Measurements from ENCODE around the gene PLCB4. TPM values are rescaled to one million over a fixed set of nuclear protein-coding genes. Genes with fewer than 3 reads are reported as not detected.

The PLCB4 gene
- total and polyA plus RNA-seq, 3 experiments from 2014 or later, result not detected

- H3K4me1 ChIP-seq (ENCODE audit: insufficient read depth, low read length), result no peaks in the 10 kb centered on the region
- ChIA-PET CTCF (no interaction called here), POLR2A (no interaction called here)
- Mint-ChIP-seq H3K4me1 (no peaks in the 10 kb centered on the region), H3K27me3 (peaks cover 0 to 3% of the 10 kb centered on the region in 2 donors), H3K4me3 (no peak overlapping the region), H3K9me3 (peaks cover 0 to 3% (median 0%) of the 10 kb centered on the region in 5 donors), H3K27ac (no peak overlapping the region), H3K36me3 (no peaks in the 10 kb centered on the region)
- H3K4me3 ChIP-seq (ENCODE audit: low read length), result no peak overlapping the region
- DNase-seq, result no peak
- H3K27ac ChIP-seq (ENCODE audit: low read depth, low read length), result no peak overlapping the region
- no peaks in the 10 kb centered on the region for H3K27me3 ChIP-seq (ENCODE audit: insufficient read depth, low read length, poor library complexity, severe bottlenecking)
- no peaks in the 10 kb centered on the region for H3K36me3 ChIP-seq (ENCODE audit: insufficient read depth, low read length)
- H3K9me3 ChIP-seq (ENCODE audit: low read length), result no peaks in the 10 kb centered on the region
These were observed 355.7 kb downstream of the PLCB4 start for GRCh38 chr20:9424551-9424950.

GRCh38 chr20:9427430-9428291, 358.8 kb downstream of the PLCB4 start:
- DNase-seq, result no peak
- Histone ChIP-seq H3K4me1 (ENCODE audit: insufficient read depth, low read length) (no peaks in the 10 kb centered on the region), H3K27ac (ENCODE audit: low read depth, low read length) (no peak overlapping the region), H3K9me3 (ENCODE audit: low read length) (no peaks in the 10 kb centered on the region), H3K27me3 (ENCODE audit: insufficient read depth, low read length, poor library complexity, severe bottlenecking) (no peaks in the 10 kb centered on the region), H3K4me3 (ENCODE audit: low read length) (no peak overlapping the region), H3K36me3 (ENCODE audit: insufficient read depth, low read length) (no peaks in the 10 kb centered on the region)
- CTCF ChIA-PET, result no interaction called here
- peaks cover 0 to 3% (median 0%) of the 10 kb centered on the region in 5 donors for H3K9me3 Mint-ChIP-seq
- H3K4me3 Mint-ChIP-seq, result no peak overlapping the region
- POLR2A ChIA-PET, result no interaction called here
- H3K27me3 Mint-ChIP-seq, result peaks cover 0 to 3% of the 10 kb centered on the region in 2 donors
- H3K27ac Mint-ChIP-seq, result no peak overlapping the region
- H3K36me3 Mint-ChIP-seq, result no peaks in the 10 kb centered on the region
- H3K4me1 Mint-ChIP-seq, result no peaks in the 10 kb centered on the region

DNA sequence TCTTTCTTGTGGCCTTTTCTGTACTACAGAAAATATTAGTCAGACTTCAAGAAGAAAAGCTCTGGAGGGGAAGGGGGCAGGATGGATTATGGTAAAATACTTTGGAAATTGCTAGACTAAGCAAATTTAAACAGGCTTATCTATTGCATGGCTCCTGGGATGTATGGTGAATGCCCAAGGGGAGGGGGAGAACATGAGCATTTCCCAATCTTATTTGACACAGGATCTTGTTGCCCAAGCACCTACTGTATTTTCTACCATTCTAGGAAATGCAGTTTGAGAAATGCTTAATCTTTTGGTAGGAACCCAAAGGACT, 359.4 kb downstream of the PLCB4 start:
- no peak for DNase-seq
- H3K9me3 Mint-ChIP-seq, result peaks cover 0 to 3% (median 0%) of the 10 kb centered on the region in 5 donors
- H3K27ac Mint-ChIP-seq, result no peak overlapping the region
- no peaks in the 10 kb centered on the region for H3K4me1 ChIP-seq (ENCODE audit: insufficient read depth, low read length)
- no peaks in the 10 kb centered on the region for H3K36me3 ChIP-seq (ENCODE audit: insufficient read depth, low read length)
- CTCF ChIA-PET, result no interaction called here
- no peaks in the 10 kb centered on the region for H3K36me3 Mint-ChIP-seq
- H3K4me3 ChIP-seq (ENCODE audit: low read length), result no peak overlapping the region
- POLR2A ChIA-PET, result no interaction called here
- H3K9me3 ChIP-seq (ENCODE audit: low read length), result no peaks in the 10 kb centered on the region
- no peak overlapping the region for H3K4me3 Mint-ChIP-seq
- no peaks in the 10 kb centered on the region for H3K4me1 Mint-ChIP-seq
- H3K27ac ChIP-seq (ENCODE audit: low read depth, low read length), result no peak overlapping the region
- H3K27me3 Mint-ChIP-seq, result peaks cover 0 to 3% of the 10 kb centered on the region in 2 donors
- H3K27me3 ChIP-seq (ENCODE audit: insufficient read depth, low read length, poor library complexity, severe bottlenecking), result no peaks in the 10 kb centered on the region

- no peak for DNase-seq
- Mint-ChIP-seq H3K36me3 (no peaks in the 10 kb centered on the region), H3K4me3 (no peak overlapping the region), H3K4me1 (no peaks in the 10 kb centered on the region), H3K9me3 (peaks cover 5 to 13% (median 8%) of the 10 kb centered on the region in 5 donors), H3K27ac (no peak overlapping the region), H3K27me3 (no peaks in the 10 kb centered on the region)
- Histone ChIP-seq H3K4me3 (ENCODE audit: low read length) (no peak overlapping the region), H3K36me3 (ENCODE audit: insufficient read depth, low read length) (no peaks in the 10 kb centered on the region), H3K27ac (ENCODE audit: low read depth, low read length) (no peak overlapping the region), H3K9me3 (ENCODE audit: low read length) (no peaks in the 10 kb centered on the region), H3K27me3 (ENCODE audit: insufficient read depth, low read length, poor library complexity, severe bottlenecking) (no peaks in the 10 kb centered on the region), H3K4me1 (ENCODE audit: insufficient read depth, low read length) (no peaks in the 10 kb centered on the region)
- ChIA-PET POLR2A (no interaction called here), CTCF (no interaction called here)
These were observed 370.9 kb downstream of the PLCB4 start for GRCh38 chr20:9439806-9440205.

- no peaks in the 10 kb centered on the region for H3K36me3 Mint-ChIP-seq
- no peaks in the 10 kb centered on the region for H3K27me3 ChIP-seq (ENCODE audit: insufficient read depth, low read length, poor library complexity, severe bottlenecking)
- H3K4me1 Mint-ChIP-seq, result no peaks in the 10 kb centered on the region
- no peak overlapping the region for H3K27ac Mint-ChIP-seq
- CTCF ChIA-PET, result no interaction called here
- H3K27ac ChIP-seq (ENCODE audit: low read depth, low read length), result no peak overlapping the region
- H3K36me3 ChIP-seq (ENCODE audit: insufficient read depth, low read length), result no peaks in the 10 kb centered on the region
- no peak overlapping the region for H3K4me3 ChIP-seq (ENCODE audit: low read length)
- H3K9me3 Mint-ChIP-seq, result peaks cover 5 to 13% (median 8%) of the 10 kb centered on the region in 5 donors
- no peak overlapping the region for H3K4me3 Mint-ChIP-seq
- no peak for DNase-seq
- no peaks in the 10 kb centered on the region for H3K27me3 Mint-ChIP-seq
- POLR2A ChIA-PET, result no interaction called here
- no peaks in the 10 kb centered on the region for H3K4me1 ChIP-seq (ENCODE audit: insufficient read depth, low read length)
- no peaks in the 10 kb centered on the region for H3K9me3 ChIP-seq (ENCODE audit: low read length)
These were observed 372.0 kb downstream of the PLCB4 start for GRCh38 chr20:9440892-9441291.

GRCh38 chr20:9441948-9442347, 373.1 kb downstream of the PLCB4 start:
- no peaks in the 10 kb centered on the region for H3K4me1 ChIP-seq (ENCODE audit: insufficient read depth, low read length)
- ChIA-PET POLR2A (no interaction called here), CTCF (interaction anchor here (1.0 kb wide), 1 partner anchor 18 kb away, joined by 3 read pairs; no protein-coding TSS in a partner anchor)
- H3K4me3 ChIP-seq (ENCODE audit: low read length), result no peak overlapping the region
- H3K27me3 ChIP-seq (ENCODE audit: insufficient read depth, low read length, poor library complexity, severe bottlenecking), result no peaks in the 10 kb centered on the region
- H3K4me3 Mint-ChIP-seq, result no peak overlapping the region
- H3K9me3 Mint-ChIP-seq, result peaks cover 5 to 13% (median 8%) of the 10 kb centered on the region in 5 donors
- H3K27ac ChIP-seq (ENCODE audit: low read depth, low read length), result no peak overlapping the region
- H3K36me3 ChIP-seq (ENCODE audit: insufficient read depth, low read length), result no peaks in the 10 kb centered on the region
- H3K27me3 Mint-ChIP-seq, result no peaks in the 10 kb centered on the region
- no peaks in the 10 kb centered on the region for H3K36me3 Mint-ChIP-seq
- H3K4me1 Mint-ChIP-seq, result no peaks in the 10 kb centered on the region
- H3K9me3 ChIP-seq (ENCODE audit: low read length), result no peaks in the 10 kb centered on the region
- no peak overlapping the region for H3K27ac Mint-ChIP-seq
- no peak for DNase-seq

DNA sequence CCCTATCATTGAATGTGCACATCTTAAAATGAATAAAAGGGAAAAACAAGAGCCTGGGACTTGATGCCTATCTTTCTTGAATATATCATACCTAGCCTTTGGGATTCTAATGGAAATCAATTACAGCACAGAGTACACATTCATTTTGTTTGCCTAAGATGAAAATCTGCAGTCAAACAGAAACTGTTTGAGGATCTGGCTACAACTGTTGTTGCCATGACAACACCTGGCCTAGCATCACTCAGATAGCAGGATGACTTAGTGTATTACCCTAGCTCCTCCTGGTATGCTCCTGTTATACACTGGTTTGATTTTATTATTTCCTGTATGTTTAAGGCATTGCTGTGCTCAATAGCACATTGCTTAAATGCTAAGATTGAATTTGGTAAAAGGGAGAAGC, 374.0 kb downstream of the PLCB4 start:
- Histone ChIP-seq H3K4me1 (ENCODE audit: insufficient read depth, low read length) (no peaks in the 10 kb centered on the region), H3K27ac (ENCODE audit: low read depth, low read length) (no peak overlapping the region), H3K4me3 (ENCODE audit: low read length) (no peak overlapping the region), H3K36me3 (ENCODE audit: insufficient read depth, low read length) (no peaks in the 10 kb centered on the region), H3K27me3 (ENCODE audit: insufficient read depth, low read length, poor library complexity, severe bottlenecking) (no peaks in the 10 kb centered on the region), H3K9me3 (ENCODE audit: low read length) (no peaks in the 10 kb centered on the region)
- H3K9me3 Mint-ChIP-seq, result peaks cover 3 to 11% (median 7%) of the 10 kb centered on the region in 5 donors
- ChIA-PET CTCF (no interaction called here), POLR2A (no interaction called here)
- H3K4me1 Mint-ChIP-seq, result no peaks in the 10 kb centered on the region
- H3K27me3 Mint-ChIP-seq, result no peaks in the 10 kb centered on the region
- H3K4me3 Mint-ChIP-seq, result no peak overlapping the region
- H3K36me3 Mint-ChIP-seq, result no peaks in the 10 kb centered on the region
- DNase-seq, result no peak
- H3K27ac Mint-ChIP-seq, result no peak overlapping the region

DNA sequence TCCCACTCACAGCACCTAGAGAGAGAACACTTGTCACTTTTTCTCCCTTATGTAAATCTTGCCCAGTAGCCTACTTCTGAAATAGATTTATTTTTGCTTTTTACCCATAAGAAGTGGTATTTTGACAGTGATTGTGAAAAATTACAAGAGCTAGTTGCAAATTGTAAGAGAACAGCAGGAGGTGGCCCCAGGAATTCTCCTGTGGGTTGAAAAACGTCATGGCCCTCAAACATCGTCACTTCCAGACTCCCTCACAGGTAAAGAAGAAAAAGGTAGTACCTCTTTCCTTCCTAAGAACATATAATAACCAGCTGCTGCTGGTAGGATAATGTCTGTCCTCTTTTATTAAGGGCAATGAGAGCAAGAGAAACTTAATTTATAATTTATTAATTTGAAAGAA, 376.0 kb downstream of the PLCB4 start:
- Histone ChIP-seq H3K4me1 (ENCODE audit: insufficient read depth, low read length) (no peaks in the 10 kb centered on the region), H3K9me3 (ENCODE audit: low read length) (no peaks in the 10 kb centered on the region), H3K27me3 (ENCODE audit: insufficient read depth, low read length, poor library complexity, severe bottlenecking) (no peaks in the 10 kb centered on the region), H3K4me3 (ENCODE audit: low read length) (no peak overlapping the region), H3K36me3 (ENCODE audit: insufficient read depth, low read length) (no peaks in the 10 kb centered on the region), H3K27ac (ENCODE audit: low read depth, low read length) (no peak overlapping the region)
- CTCF ChIA-PET, result no interaction called here
- no peak for DNase-seq
- H3K4me3 Mint-ChIP-seq, result no peak overlapping the region
- no peak overlapping the region for H3K27ac Mint-ChIP-seq
- no peaks in the 10 kb centered on the region for H3K4me1 Mint-ChIP-seq
- POLR2A ChIA-PET, result no interaction called here
- no peaks in the 10 kb centered on the region for H3K36me3 Mint-ChIP-seq
- peaks cover 0 to 6% (median 2%) of the 10 kb centered on the region in 5 donors for H3K9me3 Mint-ChIP-seq
- H3K27me3 Mint-ChIP-seq, result no peaks in the 10 kb centered on the region
